Ecto neural progenitor cell (in vitro differentiated cells): ENCODE data around the gene ACTN4.

Experiments
- DNase-seq: peaks from one replicate; pipeline ENCODE4 v3.0.0-alpha.2; 2018; ENCODE audit warnings: low spot score

The ACTN4 gene

DNA sequence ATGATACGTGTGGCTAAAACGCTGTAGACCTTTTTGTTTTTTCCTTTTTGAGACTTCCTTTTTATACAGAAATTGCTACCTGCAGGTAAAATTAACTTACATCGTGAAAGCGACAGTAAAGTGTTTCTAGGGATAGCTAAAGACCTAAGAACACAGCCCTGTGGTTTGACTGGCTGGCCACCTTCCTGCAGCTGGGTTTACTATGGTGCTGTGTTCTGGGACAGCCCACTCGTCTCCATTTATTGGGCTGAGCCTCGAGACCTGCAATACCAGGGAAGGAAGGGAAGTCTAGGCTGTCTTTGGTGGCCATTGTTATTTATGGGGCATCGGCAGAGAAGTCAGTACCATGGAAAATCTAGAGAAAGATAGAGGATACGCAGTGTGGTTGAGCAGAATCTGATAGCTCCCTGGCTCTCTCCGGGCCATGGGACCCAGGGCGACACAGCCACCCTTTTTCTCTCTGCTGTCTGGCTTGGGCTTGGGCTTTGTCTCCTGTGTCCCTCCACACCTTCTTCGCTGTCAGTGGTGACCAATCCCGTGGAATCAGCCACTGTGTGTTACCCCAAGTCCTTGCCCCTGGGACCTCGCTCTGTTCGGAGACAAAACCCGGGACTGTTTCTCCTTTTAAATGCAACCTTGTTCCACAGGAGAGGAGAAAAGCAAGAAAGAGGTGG lies 30.9 kb downstream of the ACTN4 start:
- no peak for DNase-seq

DNA sequence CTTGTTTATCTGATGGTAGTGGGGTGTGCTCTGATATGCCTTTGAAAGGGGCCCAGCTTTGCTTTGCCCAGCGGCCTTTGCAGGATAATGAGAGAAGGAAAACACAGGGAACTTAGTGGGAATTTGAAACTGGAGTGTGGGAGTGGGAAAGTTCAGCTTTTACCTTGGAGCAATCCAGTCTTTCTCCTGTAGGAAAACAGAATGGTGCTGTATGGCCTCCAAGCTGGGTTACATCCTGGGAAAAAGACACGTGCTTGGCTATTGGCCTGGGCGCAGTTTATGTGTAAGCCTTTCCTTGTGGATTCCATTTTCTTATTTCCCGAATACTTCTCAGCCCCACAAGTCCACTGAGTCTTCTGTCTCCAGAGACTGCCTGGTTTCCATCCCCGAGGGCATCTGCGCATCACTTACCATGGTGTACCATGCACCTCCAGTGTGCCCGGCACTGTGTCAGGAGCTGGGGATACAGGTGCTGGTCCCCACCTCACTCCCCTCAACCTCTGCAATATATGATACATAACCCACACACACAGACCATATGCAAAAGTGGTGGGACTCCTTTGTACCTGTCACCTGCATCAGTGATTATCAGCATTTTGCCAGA lies 31.5 kb downstream of the ACTN4 start:
- DNase-seq = no peak

DNA sequence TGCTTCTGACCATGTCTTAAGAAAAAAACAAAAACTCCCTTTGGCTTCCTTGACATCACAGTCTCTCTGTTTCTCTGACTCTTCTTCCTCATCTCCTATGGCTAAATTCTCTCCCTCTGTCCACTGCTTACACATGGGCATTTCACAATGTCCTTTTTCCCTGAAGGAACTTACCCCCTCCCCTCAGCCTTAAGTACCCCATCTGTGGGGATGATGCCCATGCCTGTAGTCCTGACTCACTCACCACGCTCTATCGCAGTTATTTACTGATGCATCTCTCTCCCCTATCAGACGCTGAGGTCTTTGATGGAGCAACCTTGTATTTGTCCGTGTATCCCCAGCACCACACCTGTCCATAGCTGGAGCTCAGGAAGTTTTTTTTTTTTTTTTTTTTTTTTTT lies 32.4 kb downstream of the ACTN4 start:
- DNase-seq = no peak

- DNase-seq = no peak
Measured at GRCh38 chr19:38682195-38682867, 34.9 kb downstream of the ACTN4 start.

GRCh38 chr19:38682872-38683392 lies 35.5 kb downstream of the ACTN4 start:
- no peak for DNase-seq

GRCh38 chr19:38683393-38684077 lies 36.1 kb downstream of the ACTN4 start:
- DNase-seq = no peak

DNA sequence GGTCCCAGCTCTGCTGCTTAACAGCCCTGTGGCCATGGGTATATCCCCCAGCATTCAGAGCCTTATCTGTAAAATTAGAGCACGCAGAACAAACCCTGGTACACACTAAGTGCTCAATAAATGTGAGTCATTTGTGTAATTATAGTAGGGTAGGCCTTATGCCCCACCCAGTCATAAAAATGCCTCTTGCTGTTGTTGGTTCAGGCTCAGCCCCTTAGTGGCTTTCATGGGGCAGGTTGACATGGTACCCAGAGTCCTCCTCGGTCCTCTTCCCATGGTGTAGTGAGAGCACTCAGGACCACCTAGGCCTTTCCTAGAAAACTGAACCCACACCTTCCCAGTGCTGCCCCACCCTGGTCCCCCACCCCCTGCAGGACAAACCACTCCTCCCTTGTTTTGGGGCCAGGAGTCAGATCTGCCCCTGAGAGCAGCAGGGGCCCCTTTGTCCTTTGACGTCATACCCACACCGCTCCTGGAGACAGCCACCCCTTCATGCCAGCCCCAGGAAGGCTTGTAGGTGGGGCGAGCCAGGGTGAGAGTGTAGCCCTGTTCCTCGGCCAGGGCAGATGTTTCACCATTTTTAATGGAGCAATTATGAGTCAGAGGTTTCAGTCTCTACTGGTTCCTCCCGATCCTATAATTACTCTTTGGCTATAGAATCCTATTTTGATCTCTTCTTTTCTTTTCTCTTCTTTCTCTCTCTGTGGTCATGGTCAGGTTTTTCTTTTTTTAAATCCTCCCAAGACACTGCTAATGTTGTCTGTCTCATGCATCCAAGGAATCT lies 36.8 kb downstream of the ACTN4 start:
- no peak for DNase-seq

- DNase-seq = no peak
Measured at GRCh38 chr19:38684862-38685665, 37.6 kb downstream of the ACTN4 start.

DNA sequence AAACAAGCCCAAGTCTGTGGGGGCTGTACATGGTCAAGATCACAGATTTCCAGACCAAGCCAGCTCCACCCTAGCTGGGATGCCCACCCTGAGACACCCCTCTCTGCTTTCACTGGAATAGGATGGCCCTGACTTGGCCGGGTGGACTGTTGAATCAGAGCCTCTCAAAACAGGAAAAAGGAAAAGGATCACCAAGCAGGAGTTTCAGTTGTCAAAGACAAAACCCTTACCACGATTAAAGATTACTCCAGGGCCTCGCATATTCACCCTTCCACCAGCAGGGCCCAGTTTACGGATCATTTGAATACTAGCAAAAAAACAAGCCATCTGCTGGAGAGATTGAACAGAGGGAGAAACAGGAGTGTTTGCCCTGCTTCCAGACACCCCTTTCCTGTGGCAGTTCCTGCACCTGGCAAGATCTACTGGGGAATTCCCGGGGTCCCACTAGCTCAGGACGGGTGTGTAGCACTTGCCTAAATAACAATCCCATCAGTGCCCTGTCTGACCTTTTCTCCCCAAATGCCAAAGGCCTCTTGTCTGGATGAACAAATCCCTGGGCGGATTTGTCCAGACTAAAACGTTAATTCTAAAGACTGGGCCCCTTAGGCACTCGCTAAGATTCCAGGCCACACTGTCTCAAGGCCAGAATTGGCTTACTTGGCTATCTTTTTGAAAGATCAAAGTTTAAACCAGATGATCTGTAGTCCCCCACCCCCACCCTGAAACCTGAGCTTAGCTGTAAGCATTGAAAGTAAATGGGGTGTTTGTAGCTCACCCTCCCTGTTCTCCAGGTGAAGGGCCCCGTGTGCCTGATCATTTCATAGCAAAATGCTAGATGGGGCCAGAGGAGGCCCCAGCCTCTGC lies 38.4 kb downstream of the ACTN4 start:
- DNase-seq = no peak

- no peak for DNase-seq
Measured at GRCh38 chr19:38686530-38686888, 39.1 kb downstream of the ACTN4 start.

DNA sequence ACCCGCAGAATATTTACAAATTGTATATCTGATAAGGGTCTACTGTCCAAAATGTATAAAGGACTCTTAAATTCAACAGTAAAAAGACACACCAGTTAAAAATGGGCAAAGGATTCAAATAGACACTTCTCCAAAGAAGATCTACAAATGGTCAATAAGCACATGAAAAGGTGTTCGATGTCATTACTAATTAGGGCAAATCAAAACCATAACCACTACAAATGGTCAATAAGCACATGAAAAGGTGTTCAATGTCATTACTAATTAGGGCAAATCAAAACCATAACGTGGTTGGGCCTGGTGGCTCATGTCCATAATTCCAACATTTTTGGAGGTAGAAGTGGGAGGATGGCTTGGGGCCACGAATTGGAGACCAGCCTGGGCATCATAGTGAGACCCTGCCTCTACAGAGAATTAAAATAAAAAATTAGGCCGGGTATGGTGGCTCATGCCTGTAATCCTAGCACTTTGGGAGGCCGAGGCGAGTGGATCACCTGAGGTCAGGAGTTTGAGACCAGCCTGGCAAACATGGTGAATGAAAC lies 40.5 kb downstream of the ACTN4 start:
- no peak for DNase-seq

DNA sequence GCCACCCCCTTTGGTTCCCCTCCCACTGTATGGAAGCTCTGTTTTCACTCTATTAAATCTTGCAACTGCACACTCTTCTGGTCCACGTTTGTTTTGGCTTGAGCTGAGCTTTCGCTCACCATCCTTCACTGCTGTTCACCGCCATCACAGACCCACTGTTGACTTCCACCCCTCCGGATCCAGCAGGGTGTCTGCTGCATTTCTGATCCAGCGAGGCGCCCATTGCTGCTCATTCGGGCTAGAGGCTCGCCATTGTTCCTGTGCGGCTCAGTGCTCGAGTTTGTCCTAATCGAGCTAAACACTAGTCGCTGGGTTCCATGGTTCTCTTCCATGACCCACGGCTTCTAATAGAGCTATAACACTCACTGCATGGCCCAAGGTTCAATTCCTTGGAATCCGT lies 42.7 kb downstream of the ACTN4 start:
- no peak for DNase-seq

- no peak for DNase-seq
Measured at GRCh38 chr19:38690832-38691231, 43.4 kb downstream of the ACTN4 start.

DNA sequence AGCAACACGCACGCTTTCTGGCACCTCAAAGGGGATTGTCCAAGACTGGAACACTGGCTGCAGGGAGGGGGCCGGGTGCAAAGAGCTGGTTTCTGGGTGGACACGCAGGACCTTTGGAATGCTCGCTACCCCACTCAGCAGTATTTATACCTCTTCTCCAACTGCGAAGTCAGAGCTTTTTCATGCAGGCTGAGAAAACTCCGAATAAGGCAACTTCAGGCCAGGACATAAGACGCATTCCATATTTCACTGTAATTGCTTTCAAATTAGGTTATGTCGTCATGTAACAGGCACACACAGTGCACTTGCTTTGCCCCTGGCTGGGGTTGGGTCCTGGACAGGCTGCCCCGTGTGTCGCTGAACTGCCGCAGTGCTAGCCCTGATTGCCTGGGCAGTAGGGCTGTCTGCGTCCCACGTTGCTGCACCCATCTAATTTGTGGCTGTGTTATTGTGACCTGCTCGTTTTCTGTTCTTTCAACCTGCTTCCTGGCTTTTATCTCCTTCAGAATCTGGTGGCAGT lies 44.5 kb downstream of the ACTN4 start:
- DNase-seq = no peak

GRCh38 chr19:38692458-38693379 lies 45.3 kb downstream of the ACTN4 start:
- DNase-seq = no peak

DNA sequence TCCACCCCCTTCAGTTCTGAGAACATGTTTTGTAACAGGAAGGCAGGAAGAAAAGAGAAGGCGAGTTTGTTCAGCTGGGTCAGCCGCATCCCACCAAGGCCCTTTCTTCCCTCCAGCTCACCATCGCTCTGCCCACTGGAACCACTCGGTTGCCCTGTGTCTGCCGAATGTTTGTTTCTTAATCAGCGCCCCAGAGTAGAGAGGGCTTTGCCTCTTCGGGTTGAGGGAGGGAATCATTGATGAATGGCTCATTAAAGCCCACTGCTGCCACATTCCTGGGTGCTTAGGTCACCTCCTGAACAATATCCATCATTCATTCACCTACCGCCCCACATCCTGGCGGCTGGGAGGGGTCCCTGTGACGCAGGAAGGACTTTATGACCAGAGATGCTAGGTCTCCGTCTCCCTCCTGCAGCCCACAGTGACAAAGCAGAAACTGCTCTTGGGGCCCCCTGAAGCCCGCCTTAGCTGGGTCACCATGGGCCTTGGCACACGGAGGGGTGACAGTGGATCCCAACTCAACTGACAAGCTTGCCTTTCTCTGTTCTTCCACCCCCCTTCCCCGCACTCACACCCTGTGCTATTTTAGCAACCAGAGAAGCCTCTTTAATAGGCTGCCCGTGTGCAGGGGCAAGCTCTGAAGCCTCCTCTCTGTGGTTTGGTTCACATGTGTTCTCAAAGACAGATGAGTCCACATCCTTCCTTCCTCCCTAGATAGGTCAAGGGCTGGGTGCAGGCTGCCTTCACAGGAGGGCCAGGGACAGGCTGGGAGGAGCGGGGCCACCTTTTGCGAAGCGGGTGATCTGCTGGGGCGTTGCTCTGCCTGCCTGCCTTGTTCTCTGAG lies 46.2 kb downstream of the ACTN4 start:
- no peak for DNase-seq

GRCh38 chr19:38695317-38695683 lies 47.9 kb downstream of the ACTN4 start:
- no peak for DNase-seq
